COR-L47 (cell line): ENCODE results near the gene TMEM106C.

Experiments used
- DNase-seq: peaks from one replicate; lab custom pipeline; 2025; lab: John Stamatoyannopoulos, UW

The TMEM106C gene

DNA sequence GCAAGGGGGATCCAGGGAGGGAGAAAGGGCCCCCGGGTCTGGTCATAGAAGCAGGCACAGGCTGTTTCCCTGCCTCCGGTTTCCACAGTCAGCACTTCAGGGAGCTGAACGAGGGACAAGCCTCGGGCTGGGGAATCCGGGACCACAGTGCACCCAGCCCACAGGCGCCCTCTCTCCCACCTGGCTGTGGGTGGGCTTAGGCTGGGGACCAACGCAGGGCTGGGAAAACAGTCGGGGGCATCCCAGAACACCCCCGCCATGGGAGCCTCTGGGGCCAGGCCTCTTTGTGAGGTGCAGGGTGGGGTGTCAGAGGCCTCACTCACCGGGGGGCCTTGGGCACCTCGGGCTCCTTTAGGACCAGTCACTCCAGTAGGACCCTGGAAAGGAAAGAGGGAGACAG is 16.3 kb downstream of the TMEM106C start:
- DNase-seq = no peak

DNA sequence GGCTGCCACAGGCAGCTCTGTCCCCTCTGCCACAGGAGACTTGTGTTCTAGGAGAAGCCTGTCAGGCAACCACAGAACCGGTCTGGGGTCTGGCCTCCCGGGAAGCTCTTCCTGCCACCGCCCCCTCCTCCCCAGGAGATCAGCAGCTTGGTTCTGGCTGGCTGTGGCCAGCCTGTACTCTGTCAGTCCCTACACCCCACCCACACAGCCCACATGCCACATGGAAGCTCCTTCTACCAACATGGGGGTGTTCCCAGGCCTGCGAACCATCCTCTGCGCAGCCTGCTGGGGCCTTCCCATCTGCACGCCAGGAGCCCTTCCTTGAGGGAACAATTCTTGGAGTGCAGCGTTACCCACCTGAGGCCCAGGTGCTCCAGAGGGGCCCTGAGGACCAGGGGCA is 16.8 kb downstream of the TMEM106C start:
- no peak for DNase-seq

DNA sequence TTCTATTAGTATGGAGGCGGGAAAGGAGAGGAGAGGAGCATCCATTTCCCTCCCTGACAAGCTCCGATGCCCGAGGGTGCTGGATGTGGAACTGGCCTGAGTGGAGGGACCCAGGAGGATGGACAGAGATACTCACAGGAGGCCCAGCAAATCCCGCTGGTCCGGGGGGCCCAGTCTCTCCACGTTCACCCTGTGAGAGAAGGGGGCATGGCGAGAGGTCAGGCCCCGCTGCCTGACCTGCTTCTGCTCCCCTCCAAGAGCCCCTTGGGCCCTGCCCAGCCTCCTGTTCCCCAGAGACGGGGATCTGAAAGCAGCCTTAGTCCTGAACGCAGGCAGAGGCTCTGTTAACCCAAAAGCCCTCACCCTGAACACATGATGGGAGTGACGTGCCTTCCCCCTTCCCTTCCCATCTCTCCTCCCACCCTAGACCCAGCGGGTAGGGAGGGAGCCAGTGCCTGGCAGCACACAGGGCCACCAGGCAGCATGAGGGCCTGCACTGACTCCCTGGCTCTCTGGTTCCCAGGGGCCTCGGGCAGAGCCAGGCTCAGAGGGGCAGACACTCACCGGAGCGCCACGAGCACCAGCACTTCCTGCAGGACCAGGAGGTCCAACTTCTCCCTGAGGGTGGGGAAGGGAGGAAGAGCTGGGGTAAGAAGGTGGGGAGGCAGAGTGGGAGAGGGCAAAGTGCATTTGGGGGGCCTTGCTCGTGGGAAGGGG is 17.5 kb downstream of the TMEM106C start:
- no peak for DNase-seq

GRCh38 chr12:47981496-47982260 is 18.3 kb downstream of the TMEM106C start:
- no peak for DNase-seq

GRCh38 chr12:47982311-47982710 is 18.9 kb downstream of the TMEM106C start:
- DNase-seq = no peak

- no peak for DNase-seq
These were observed 19.4 kb downstream of the TMEM106C start for GRCh38 chr12:47982770-47983169.

GRCh38 chr12:47983541-47984115 is 20.2 kb downstream of the TMEM106C start:
- DNase-seq = no peak

DNA sequence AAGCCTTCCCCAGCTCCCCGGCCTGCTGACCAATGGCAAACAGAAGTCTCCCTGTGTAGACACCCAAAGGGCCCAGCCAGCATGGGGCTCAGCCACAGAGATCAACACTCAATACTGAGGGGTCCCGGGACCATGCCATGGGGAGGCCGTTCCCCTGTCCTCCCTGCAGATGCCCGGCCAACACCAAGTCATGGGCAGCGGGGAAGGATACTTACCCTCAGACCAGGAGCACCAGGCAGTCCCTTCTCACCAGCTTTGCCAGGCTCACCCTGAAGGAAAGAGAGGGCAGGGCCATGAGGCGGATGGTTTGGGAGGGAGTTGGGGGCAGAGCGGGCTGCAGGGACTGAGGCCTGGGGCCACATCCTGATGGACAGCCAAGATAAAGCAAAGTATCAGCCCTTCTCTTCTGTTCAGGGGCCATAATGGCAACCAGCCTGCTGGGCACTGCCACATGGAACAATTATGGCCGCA is 21.0 kb downstream of the TMEM106C start:
- DNase-seq = no peak

GRCh38 chr12:47985596-47986290 is 22.3 kb downstream of the TMEM106C start:
- no peak for DNase-seq

DNA sequence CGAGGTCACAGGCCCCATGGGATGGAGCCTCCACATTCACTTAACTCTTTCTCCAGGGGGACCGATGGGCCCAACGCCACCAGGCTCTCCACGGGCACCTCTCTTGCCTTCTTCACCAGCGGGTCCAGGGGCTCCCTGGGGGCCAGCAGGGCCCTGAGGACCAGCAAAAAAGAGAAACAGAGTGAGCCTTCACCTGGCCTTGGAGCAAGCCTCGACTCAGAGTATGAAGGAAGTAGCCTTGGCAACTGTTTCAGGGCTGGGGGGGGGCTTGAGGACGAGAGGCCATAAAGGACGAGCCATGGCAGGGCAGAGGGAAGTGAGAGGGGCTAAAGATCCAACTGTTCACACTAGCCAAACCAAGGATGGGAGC is 22.9 kb downstream of the TMEM106C start:
- DNase-seq = no peak

- DNase-seq = no peak
These were observed 23.4 kb downstream of the TMEM106C start for GRCh38 chr12:47986832-47987231.

GRCh38 chr12:47987411-47988072 is 24.1 kb downstream of the TMEM106C start:
- no peak for DNase-seq

GRCh38 chr12:47988073-47989022 is 25.0 kb downstream of the TMEM106C start:
- no peak for DNase-seq

DNA sequence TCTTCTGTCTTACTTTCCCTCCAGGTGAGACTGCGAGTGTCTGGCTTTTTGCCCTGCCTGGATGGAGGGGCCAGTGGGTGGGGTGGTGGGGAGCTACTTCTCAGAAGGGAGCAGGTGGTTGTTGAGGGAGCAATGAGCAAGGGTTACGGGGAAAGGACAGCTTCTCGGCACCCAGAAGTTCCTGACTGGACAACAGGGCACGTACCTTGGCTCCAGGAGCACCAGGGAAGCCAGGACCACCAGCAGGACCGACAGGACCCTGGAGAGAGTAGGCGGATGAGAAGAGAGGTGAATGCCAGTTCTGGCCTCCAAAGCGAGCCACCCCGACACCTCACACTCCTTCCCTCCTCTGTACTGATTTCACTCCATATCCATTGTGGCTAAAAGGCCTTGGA is 25.6 kb downstream of the TMEM106C start:
- no peak for DNase-seq

GRCh38 chr12:47989666-47990065 is 26.3 kb downstream of the TMEM106C start:
- DNase-seq = no peak

DNA sequence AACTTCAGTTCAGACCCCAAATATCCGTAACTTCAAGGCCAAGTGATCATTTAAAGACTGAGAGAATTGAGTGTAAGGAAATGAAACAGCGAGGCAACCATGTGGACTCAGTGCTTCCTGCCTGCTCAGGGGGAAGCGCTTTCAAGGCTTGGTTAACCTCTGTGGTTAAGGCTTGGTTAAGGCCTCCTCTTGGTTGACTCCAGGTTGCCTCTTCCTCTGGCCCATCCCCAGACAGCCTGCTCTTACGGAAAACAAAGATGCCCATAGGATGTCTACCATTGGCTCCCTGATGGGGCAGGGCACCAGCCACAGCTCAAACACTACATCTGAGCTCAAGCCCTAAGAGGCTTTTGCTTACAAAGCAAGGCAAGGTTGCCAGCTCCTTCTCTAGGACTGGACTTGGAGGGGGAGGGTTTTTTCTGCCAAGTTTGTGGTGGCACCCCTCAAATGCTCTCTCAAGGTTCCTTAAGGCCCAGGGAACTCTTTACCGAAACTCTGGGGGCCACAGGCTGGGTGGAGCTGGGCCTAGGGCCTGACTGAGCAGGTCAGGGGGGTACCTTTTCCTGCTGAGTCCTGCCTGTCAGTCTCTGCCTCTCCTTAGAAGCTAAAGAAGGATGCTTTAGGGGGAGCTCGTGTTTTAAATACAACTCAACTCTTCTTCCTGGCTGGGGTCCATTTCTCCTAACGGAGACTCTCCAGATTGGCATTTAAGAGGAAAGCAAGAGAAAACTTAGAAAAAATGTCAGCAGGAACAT is 27.1 kb downstream of the TMEM106C start:
- DNase-seq = no peak

DNA sequence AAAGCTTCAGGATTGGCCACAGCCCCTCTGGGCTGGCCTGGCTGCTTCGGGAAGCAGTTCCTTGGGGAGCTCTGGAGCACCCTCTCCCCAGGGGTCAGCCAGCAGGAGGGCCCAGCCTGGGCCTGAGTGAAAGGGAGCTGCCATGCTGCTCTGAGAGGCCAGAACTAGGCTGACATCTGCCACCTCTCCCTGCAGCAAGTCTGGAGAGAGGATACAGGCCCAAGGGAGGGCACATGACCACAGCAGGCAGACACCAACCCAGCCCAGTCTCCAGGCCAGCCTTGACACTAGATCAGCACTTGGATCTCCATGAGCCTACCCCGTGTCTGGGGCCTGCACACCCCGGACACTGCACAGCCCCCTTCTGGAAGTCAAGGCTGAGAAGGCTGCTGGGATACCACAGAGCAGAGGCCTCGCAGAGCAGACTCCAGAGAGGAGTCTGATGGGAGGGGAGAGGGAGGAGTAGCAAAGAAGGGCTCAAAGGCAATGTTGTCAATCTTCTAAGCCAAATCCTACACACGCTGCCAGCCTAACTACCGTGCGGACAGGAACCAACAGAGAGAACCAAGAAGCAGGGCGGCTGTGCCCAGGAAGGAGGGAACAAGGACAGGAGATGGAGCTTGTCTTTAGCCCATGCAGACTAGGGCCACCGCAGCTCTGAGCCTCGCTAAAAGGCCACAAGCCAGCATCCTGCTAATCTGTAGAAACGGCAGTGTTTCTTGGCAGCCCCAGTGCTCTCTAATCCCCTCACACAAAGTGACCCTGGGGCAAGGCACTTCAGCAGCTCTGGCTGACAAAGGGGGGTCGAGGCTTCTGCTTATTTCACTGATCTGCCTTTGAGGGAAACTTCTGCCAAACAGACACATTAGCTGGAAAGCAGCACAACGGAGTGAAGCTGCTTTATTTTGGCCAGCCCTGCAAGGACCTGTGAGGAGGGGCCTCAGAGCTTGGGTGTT is 28.0 kb downstream of the TMEM106C start:
- DNase-seq = no peak

DNA sequence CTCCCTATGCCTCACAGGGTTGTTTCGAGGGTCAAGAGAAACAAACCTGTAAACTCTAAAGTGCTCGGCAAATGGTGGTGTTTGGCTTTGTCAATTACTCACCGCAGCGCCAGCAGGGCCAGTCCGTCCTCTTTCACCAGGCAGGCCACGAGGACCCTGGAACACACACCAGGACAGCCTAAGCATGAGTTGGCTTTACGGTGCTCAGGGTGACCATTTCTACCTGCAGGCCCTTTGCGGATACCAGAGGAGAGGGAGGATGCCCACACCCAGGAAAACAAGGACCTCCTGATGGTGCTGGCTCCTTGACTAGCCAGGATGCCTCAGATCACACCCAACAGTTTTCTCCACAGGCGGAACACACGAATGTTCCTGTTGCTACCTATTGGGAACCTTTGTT is 29.4 kb downstream of the TMEM106C start:
- no peak for DNase-seq

DNA sequence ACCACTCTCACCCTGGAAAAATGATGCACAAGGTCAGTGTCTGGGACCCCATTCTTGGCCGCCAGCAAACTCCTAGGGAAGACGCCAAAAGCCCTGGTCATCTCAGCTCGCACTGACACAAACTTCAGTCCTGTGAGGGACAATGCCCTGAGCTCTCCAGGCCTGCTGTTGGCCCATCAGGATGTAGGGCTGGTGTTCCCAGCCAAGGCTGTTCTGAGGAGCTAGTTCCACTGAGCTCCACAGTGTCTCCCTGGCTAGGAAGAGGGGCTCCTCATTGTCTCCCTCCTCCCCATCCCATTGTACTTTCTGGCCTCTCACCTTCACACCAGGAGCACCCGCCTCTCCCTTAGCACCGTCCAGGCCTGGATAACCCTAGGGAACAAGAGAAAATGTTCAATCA is 30.1 kb downstream of the TMEM106C start:
- no peak for DNase-seq
